Suppressor macrophage treated with lipopolysaccharide for 4 hours (primary cell): Measurements from ENCODE around the gene SYT15.
"Not testable (repeated sequence)": the region's sequence is repeated elsewhere in the genome, so short reads cannot be mapped to it uniquely, and the experiment has no call there.

ENCODE experiments used
- DNase-seq: peaks from one replicate; pipeline ENCODE4 v3.0.0-alpha.2; 2020

The SYT15 gene

GRCh38 chr10:46578474-46579178 lies at the start of gene SYT15:
SYT15 (plus strand) TSS chr10:46579128; CDS start chr10:46579169, 41 bp downstream.
- DNase-seq, result not testable (repeated sequence)

GRCh38 chr10:46529742-46530141 lies 49.2 kb upstream of the SYT15 start:
- DNase-seq, result not testable (repeated sequence)

GRCh38 chr10:46530249-46531186 lies 48.4 kb upstream of the SYT15 start:
- DNase-seq, result no peak

DNA sequence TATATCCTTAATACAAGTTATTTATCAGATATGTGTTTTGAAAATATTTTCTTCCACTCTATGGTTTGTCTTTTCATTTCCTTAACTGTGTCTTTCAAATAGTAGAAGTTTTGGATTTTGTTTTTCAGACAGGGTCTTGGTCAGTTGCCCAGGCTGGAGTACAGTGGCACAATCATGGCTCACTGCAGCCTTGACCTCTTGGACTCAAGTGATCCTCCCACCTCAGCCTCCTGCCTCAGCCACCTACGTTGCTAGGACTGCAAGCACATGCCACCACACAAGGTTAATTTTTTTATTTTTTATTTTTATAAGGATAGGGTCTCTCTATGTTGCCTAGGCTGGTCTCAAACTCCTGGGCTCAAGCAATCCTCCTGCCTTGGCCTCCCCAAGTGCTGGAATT lies 46.7 kb upstream of the SYT15 start:
- DNase-seq, result not testable (repeated sequence)

GRCh38 chr10:46534828-46535524 lies 44.0 kb upstream of the SYT15 start:
- no peak for DNase-seq

DNA sequence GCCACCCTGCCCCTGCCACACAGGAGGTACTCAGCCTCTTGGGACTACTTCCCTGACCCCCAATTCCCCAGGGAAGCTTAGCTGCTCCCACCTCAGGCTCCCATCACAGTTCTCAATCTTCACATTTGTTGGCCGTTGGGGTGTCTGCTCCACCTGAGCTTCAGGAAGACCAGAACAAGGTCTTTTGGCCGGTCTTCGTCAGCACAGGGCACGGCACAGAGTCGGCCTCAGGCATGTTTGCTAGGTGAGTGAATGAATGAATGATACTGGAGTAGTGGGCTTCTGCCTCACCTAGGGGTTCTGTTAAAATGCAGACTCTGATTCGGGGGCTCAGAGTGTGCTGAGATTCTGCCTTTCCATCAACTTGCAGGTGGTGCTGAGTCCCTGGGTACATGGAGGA lies 42.8 kb upstream of the SYT15 start:
- no peak for DNase-seq

DNA sequence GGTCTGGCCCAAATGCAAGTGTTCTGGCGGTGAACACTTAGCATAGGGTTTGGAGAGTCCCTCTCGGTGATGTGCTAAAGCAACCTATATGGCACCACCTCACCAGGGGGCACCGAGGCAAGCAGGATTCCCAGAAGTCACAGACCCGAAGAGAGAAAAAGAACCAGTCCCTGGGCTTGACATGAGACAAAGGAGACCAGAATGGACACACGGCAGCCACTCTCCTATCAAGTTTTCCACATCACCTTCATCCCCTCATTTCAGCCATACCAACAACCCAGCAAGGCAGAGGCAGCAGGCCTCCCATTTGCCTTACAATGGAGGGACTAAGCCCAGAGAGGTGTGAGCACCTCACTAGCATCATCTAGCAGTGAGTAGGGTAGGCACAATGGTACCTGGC lies 42.1 kb upstream of the SYT15 start:
- no peak for DNase-seq

DNA sequence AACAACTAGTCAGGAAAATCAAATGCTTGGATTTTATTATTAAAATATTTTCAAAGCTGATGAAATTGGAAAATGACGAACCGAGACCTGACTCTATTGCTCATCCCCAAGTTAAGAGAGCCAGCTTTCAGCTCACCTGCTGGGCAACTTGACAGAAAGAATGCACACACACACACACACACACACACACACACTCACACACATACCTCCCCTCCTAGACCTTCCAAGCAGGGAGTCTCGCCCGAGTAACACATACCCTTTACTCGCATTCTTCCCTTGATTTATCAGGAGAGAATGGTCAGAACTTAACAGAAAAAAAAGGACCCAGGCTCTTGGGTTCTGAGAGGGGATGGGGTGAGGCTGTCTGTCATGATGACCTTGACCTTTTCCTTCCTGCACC lies 41.6 kb upstream of the SYT15 start:
- no peak for DNase-seq

DNA sequence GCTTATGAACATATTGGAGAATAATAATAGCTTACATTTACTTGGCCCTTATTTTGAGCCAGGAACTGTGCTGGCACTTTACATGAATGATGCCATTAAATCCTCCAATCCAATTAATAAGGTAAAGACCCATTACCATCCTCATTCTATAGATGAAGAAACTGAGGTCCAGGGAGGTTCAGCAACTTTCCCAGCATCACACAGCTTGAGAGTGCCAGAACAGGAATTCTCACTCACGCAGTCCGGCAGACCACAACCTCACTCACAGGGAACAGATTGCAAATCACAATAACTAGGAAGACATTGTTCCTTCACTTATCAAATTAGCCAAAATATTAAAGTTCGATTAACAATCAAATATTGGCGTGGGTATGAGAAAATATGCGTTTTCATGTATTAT lies 40.8 kb upstream of the SYT15 start:
- DNase-seq, result no peak

- DNase-seq, result no peak
Observed at GRCh38 chr10:46538717-46539426, 40.1 kb upstream of the SYT15 start.

DNA sequence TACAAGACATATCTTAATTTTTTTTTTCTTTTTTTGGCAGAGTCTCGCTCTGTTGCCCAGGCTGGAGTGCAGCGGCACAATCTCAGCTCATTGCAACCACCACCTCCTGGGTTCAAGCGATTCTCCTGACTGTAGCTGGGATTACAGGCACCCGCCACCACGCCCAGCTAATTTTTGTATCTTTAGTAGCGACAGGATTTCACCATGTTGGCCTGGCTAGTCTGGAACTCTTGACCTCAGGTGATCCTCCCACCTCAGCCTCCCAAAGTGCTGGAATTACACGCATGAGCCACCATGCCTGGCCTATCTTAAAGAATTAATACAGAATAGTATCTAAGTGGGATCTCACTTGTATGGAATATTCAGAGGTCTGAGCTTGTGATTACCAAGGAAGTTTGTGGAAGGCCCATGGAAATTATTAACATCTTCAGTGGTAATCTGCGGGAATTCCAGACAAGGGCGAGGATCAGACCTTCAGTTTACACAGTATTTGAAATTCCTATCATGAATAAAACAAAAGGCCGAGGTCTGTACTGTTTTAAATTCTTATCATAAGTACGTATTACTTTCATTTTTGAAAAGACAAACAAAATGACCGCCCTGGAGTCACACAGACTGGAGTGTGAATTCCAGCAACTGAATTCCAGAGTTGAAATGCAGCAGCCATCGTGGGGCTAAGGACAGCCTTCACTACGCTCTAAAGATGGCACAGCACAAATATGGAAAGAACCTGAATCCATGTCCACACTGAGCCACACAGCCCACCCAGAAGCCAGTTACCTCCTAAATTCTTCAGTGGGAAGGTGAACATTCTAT lies 39.1 kb upstream of the SYT15 start:
- DNase-seq, result no peak

- DNase-seq, result no peak
Observed at GRCh38 chr10:46540412-46541016, 38.4 kb upstream of the SYT15 start.

DNA sequence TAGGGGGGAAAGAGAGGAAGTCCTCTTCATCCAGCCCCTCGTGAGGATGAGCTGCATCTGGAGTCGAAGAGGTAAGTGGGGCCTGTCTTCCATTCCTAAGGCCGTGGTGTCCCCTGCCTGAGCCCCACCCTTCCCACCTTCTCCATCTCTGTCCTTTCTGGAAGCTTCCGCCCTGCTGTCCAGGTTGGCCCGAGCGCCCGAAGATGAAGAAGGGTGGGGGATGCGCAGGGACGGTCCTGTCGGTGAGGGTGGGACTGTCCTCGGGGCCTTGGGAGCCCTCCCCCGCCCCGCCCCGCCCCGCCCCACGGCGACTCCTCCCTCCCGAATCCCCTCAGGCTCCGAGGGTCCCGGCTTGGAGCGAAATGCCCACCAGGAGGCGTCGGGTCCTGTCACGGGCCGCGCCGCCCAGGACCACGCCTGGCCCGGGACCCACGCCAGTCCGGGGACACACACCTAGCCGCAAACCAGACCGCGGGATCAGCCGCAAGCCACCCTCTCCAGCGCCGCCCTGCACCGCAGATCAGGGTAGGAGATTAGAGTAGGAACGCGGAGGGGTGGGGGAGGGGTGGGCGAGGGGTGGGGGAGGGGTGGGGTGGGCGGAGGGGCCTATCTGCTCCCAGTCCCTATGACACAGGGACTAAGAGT lies 37.8 kb upstream of the SYT15 start:
- no peak for DNase-seq

DNA sequence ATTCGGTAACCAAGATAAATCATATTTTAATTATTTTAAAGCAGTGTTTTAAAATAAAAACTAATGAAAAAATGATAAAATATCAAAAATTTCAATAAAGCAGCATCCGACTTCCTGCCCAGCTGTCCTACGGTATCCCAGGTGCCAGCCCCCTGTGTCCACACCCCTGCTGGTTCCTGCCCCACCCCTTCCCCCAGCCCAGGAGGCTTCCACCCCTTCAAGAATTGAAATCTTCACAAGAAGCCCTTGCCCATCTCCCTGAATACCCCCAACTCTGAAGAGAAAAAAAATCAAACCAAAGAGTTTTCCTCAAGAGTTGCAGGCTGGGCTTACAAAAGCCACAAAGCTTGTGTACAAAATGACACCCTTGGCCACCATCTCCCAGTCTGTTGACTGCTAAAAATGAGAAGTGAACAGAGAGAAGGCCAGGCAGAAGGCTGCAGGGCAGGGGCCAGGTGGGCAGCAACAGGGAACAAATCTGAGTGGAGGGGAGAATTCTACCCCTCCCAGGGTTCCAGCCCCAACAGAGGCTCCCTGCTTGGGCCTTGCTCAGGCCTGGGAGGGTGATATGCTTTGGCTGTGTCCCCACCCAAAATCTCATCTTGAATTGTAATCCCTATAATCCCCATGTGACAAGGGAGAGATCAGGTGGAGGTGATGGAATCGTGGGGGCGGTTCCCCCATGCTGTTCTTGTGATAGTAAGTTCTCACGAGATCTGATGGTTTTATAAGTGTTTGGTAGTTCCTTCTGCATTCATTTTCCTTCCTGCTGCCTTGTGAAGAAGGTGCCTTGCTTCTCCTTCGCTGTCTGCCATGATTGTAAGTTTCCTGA lies 37.0 kb upstream of the SYT15 start:
- no peak for DNase-seq

GRCh38 chr10:46542567-46543465 lies 36.1 kb upstream of the SYT15 start:
- no peak for DNase-seq

DNA sequence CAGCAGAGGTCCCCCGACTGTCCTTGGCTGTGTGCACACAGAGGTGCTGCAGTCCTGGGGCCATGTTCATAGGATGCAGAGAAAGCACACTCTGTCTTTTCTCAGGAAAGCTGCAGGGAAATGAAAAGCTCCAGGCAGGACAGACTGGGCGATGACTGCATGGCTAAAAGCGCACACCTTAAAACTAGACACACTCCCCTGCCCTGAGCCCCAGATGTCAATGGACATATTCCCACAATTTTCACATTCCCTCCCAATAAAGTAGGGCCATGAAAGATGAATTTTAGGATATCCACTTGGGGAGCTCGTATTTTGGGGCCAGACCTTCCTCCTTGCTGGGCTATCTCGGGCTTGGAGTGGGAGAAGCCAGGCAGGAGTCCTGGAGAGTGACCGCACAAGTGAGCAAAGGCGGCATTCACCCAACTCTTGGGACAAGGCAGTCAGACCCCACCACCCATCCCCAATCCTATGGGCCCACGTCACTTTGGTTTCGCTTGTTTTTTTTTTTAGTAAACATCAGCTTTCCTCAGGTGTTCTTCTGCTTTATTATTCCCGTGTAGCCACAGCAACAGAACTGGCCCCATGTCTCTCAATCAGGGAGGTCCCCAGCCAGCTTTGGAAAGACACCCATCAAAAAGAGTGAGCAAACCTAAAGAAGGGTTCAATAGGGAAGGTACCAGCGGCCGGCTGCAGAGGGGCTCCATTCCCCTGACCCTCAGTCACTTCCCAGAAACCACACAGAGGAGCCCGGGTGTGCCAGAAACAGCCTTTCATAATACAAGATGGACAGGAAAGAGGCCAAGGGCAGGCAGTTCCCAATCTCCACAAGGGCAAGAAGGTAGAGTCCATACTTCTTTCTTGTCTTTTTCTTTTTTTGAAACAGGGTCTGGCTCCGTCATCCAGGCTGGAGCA lies 35.2 kb upstream of the SYT15 start:
- DNase-seq, result no peak

- no peak for DNase-seq
Observed at GRCh38 chr10:46544989-46545791, 33.7 kb upstream of the SYT15 start.
